HTR-8/SVneo (cell line): ENCODE measurements around the gene SGTA.
"Not testable (repeated sequence)": the region's sequence is repeated elsewhere in the genome, so short reads cannot be mapped to it uniquely, and the experiment has no call there.

Source experiments
- DNase-seq: peaks from one replicate; pipeline ENCODE4 v3.0.0; 2011; ENCODE audit warnings: low spot score, mixed read lengths; ENCODE audit not compliant: insufficient read length
- FAIRE-seq: peaks from 2 replicates; lab custom pipeline; 2011; peaks lifted over from hg19 to GRCh38; lab: Jason Lieb, UNC

Gene SGTA

DNA sequence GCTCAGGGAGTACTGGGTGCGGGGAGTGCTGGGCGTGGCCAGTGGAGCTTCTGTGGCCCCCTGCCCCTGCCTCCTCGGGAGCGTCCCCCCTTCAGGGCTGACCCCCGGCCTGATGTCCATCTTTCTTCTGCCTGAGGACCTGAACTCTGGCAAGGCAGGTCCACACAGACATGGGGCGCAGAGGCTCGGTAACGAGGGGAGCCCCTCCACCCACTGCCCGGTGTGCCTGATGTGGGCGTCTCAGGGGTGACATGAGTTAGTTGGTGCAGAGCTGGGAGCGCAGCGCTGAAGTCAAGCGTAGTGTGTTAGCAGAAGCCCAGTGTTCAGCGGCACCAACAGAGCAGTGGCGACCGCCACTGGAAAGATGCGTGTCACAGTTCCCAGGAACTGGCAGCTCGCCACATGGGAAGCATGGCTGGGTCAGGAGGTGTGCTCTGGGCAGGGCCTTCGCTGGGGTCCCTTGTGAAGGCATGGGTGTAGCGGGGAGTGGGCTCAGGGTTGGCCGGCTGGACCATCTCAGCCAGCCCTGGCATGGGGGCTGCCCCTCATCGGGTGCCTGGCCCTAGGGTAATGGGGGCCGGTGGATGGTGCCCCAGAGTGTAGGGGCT lies 13.7 kb upstream of the SGTA start:
- DNase-seq (no peak), FAIRE-seq (no peak)

DNA sequence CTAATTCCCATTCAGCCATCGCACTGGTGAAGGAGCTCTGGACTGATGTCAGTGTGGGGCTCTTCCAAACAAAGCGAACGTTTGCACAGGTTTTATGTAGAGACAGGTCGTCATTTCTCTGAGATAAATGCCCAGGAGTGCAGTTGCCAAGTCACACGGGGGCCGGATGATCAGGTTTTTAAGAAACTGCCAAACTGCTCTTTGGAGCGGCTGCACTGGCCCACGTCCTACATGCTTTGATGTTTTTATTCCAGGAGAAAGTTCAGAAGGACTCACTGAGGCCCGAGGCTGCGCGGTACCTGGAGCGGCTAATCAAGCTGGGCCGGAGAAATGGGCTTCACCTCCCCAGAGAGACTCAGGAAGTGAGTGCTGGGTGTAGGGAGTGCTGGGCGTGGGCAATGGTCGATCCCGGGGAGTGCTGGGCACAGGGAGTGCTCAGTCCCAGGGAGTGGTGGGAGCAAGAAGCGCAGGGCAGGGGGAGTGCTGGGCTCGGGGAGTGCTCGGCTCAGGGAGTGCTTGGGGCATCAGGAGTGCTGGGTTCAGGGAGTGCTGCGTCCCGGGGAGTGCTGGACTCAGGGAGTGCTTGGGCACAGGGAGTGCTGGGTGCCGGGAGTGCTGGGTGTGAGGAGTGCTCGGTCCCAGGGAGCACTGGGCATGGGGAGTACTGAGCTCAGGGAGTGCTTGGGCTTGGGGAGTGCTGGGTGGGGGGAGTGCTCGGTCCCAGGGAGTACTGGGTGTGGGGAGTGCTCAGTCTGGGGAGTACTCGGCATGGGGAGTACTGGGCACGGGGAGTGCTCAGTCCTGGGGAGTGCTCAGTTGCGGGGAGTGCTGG lies 13.0 kb upstream of the SGTA start:
- DNase-seq: no peak
- FAIRE-seq: no peak

DNA sequence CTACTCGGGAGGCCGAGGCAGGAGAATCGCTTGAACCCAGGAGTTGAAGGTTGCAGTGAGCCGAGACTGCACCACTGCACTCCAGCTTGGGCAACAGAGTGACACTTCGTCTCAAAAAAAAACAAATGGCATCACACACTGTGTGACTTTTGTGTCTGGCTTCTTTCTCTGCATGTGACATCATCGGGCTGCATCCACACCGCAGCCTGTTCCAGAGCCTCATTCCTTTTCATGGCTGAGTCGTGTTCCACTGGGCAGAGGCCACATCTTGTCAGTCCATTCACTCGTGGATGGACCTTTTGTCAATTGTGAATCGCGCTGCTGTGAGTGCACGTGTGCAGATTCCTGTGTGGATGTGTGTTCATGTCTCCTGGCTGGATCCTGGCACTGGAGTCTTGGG lies 10.5 kb upstream of the SGTA start:
- no peak for DNase-seq

DNA sequence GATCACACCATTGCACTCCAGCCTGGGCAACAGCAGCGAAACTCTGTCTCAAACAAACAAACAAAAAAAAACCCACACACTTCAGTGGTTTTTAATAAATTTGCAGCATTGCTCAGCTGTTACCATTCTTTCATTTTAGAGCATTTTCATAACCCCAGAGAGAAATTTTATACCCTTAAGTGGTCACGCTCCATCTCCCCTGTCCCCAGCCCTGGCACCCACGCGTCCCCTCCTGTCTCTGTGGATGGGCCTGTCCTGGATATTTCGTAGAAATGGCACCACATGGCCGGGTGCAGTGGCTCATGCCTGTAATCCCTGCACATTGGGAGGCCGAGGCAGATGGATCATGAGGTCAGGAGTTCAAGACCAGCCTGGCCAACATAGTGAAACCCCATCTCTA lies 10.1 kb upstream of the SGTA start:
- no peak for DNase-seq
- no peak for FAIRE-seq

More for the DNA sequence above, 10.5 kb upstream of the SGTA start:
- no peak for FAIRE-seq

DNA sequence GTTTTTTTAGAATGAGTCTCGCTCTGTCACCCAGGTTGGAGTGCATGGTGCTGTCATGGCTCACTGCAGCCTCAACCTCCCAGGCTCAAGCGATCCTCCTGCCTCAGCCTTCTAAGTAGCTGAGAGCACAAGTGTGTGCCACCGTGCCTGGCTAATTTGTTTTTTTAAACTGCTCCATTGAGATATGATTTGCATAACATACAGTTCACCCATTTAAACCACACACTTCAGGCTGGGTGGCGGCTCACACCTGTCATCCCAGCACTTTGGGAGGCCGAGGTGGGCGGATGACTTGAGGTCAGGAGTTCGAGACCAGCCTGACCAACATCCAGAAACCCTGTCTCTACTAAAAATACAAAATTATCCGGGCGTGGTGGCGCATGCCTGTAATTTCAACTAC lies 9.6 kb upstream of the SGTA start:
- FAIRE-seq, DNase-seq: not testable (repeated sequence)

DNA sequence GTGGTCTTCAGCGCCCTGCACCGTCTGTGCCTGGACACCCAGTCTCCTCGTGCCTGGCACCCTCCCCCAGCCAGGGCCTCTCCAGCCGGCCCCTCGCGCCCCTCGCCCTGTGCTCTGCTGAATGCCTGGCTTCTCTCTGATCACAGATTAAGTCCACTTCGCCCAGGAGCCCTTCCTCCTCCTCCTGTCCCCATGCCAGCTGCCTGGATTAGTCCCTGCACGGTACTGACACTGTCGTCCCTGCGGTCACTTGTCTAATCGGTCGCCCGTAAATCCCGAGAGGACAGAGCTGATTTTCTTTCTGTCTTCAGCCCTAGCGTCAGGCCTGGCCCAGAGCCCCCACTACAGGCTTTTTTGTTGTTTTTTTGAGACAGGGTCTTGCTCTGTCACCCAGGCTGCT lies 8.8 kb upstream of the SGTA start:
- no peak for FAIRE-seq
- no peak for DNase-seq

DNA sequence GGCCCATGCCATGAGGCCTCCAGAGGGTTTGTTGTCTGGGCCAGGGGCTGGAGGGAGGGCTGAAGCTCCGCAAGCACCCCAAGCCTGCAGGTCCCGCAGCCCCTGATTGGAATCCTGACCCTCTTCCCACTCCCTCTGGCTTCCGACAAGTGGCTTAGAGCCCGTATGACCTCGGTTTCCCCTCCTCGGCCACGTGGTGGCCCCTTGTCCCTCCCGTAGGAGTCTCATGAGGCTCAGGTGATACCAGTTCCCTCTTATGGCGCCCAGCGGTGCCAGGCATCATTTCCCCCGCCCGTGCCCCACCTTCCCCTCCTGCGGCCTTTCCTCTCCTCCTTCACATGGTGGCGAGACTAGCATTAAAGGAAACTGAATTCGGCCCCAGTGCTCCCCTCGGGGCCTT lies 8.4 kb upstream of the SGTA start:
- FAIRE-seq (no peak), DNase-seq (no peak)

DNA sequence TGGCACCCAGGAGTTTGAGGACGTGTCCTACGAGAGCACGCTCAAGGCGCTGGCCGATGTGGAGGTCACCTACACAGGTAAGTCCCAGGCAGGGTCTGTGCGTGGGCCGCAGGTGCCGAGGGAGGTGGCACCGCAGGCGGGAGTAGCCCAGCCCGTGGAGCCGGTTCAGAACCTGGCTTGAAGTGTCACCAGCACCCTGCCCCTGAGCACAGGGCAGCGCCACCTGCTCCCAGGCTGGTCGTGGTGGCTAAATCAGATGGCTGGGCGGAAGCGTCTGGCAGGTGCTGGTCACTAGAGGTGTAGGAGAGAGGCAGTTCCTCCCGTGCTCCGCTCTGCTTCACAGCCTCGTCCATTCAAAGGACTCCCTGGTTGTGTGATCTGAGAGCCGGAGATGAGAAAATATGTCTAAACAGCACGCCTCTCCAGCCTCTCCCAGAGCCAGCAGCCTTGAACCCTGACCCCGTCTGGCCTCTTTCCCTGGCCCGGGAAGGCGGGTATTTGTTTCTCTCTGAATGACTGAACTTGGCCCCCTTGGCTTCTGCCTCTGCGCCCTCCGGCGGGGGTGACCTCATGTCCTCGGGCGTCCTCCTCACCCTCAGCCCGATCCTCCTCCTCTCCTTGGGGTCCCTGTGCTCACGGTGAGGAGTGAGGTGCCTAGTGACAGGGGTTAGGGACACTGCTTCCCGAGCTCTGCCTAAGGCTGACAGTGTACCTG lies 7.6 kb upstream of the SGTA start:
- no peak for FAIRE-seq

DNA sequence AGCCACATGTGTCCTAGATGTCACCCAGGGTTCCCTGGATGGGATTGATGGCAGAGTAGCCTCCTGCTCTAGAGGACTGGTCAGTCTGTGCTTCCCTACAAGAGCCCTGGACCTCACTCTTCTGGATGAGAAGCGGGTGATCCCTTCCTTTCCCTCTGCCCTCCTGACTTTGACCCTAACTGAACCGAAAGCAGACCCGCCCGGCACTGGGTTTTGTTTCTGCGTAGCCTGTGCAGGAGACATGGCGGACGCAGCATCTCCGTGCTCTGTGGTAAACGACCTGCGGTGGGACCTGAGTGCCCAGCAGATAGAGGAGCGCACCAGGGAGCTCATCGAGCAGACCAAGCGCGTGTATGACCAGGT lies 7.1 kb upstream of the SGTA start:
- no peak for FAIRE-seq
- no peak for DNase-seq

More for the DNA sequence above, 7.6 kb upstream of the SGTA start:
- no peak for DNase-seq

DNA sequence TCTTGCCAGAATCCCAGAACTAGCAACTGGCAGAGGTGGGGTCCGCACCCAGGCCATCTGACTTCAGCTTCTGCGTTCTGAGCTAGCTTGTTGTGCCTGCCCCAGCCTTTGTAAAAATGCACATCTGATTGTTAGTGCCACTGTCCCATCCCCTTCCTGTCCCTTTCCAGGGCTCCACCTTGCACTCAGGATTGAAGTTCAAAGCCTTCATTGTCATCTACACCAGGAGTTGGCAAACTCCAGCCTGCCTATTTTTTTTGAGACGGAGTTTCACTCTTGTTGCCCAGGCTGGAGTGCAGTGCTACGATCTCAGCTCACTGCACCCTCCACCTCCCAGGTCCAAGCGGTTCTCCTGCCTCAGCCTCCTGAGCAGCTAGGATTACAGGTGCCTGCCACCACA lies 5.2 kb upstream of the SGTA start:
- FAIRE-seq (no peak), DNase-seq (no peak)

DNA sequence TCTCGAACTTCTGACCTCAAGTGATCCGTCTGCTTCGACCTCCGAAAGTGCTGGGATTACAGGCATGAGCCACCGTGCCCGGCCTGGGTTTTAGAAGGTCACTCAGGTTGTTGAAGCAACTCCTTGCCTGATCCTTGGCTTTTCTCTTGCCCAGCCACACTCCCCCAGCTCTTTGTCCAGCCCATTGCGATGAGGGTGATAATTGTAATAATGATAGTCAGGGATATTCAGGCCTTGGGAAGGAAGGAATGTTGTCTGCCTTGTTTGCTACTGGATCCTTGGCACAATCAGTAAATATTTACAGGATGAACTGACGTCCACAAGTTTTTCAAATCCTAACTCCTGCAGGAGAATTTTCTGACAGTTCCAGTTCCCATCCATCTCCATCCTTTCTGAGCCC lies 4.0 kb upstream of the SGTA start:
- DNase-seq (no peak), FAIRE-seq (no peak)

DNA sequence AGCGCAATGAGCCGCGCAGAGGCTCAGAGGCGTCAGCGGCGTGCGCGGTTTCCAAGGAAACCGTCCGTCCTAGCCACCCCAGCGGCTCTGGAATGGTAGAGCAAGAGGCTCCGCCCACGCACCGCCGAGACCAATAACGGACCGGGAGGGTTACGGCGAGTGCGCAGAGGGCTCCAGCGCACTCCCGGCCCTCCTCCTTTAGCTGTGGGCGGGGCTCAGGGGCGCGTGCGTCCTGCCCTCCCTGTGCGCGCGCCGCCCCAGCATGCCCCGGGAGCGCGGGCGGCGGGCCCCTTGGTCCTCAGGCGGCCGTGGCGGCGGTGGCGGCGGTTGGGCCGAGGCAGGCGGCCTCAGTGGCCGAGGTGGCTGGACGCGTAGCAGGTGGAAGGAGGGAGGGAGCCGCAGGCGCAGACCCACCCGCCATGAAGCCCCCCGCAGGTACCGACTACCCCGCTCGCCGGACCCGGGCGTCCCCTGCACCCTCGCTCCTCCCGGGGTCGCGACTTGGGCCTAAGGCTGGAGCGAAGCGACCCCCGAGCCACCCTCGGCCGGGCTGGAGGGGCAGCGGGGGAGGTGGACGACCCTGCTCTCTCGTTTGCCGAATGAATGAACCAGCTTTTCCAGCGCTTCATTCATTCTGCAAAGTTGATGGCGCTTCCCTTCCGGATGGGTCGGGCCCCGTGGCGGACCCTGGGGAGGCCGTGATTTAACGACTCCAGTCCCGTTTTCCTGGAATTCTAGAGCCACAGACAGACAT lies 2.3 kb upstream of the SGTA start, which contains the start of gene THOP1:
Gene THOP1, plus strand, starts transcription at position 260 of the 754 bp plus-strand sequence. Its CDS starts 160 bp downstream, at position 420.
- DNase-seq (peak; percentile 98), FAIRE-seq (peak; percentile 20)

DNA sequence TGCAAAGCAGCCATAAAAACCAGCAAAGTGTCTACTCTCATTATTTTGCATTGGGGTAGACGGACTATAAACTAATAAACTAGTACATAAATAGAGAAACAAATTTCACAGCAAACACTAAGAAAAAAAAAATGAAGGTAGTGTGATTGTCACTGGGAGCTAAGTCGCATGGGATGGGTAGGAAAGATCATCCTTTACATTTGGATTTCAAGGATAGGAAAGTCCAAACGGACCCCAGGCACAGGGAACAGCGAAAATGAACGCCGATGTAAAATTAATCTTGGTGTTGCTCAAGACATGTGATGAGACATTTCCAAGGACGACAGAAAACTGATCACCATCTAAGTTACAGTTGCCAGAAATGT lies 690 bp upstream of the SGTA start:
- FAIRE-seq: no peak

DNA sequence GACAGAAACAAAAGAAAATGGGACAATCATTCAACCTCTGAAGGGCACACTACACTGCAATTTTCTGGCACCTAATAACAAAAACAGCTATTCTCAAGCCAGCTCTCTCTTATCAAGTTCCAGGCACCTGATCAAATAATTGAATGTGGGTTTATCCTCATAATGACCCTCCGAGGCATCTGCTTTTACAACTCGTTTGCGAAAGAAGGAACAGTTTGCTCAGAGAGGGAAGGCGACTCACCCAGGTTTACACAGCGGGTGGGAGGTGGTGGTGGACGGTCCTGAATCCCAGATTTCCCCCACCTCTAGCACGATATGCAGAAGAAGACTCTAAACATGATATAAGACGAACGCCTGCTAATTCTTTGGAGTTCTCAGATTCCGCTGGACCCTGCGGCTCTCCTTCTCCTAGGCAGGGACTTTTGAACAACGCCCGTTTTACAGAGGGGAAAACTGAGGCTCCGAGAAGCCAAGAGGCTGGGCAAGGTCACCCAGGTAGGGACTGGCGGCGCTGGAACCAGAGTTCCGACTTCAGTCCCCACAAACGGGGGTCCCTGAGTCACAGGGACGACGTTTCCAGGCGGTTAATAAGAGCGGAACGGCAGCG lies 641 bp downstream of the SGTA start:
- DNase-seq: no peak
- FAIRE-seq: no peak

More for the DNA sequence above, 690 bp upstream of the SGTA start:
- DNase-seq: no peak

DNA sequence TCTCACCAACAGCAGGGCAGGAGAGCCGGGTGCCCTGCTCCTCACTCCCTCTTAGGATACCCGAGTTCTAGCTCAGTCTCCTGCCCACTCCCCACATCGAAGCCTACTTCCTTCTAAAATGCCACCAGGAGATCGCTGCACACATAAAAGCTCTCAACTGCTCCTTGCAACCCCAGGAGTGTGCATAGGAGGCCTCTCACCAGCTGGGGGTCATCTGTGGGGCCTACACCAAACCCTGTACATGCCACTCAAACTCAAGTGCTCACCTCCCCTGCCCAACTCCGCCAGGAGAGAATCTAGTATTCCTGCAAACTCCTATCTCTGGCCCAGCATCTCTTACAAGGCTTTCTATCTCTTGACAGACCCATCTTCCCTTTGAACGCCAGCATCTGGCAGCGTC lies 2.8 kb downstream of the SGTA start:
- FAIRE-seq: no peak
- DNase-seq: no peak

DNA sequence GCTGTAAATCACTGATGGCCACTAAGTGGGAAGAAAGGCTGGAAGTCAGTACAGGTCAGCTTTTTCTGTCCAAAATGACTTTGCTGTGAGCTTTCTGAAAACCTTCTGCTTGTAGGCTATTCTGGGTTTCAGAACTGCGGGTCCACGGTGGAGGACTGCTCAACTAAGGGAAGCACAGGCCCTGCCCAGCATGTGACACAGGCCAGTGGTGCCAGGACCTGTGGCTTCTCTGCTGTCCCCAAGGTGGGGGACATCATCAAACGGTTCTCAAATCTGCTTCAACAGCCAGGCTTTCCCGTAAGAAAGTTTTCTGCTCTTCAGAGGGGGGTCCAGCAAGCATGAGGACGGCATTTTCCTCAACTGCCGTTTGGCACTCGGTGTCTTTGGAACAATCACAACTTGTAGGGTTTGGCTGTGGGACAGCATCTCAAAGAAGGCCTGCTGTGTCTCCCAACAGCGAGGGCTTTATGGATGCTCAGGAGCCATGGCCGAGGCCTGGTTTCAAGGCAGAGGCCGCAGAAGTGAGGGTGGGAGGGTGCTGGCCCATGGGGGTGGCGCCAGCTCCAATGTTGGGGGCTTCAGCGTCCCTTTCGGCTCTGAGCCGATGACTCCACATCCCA lies 3.8 kb downstream of the SGTA start:
- FAIRE-seq (no peak), DNase-seq (no peak)

DNA sequence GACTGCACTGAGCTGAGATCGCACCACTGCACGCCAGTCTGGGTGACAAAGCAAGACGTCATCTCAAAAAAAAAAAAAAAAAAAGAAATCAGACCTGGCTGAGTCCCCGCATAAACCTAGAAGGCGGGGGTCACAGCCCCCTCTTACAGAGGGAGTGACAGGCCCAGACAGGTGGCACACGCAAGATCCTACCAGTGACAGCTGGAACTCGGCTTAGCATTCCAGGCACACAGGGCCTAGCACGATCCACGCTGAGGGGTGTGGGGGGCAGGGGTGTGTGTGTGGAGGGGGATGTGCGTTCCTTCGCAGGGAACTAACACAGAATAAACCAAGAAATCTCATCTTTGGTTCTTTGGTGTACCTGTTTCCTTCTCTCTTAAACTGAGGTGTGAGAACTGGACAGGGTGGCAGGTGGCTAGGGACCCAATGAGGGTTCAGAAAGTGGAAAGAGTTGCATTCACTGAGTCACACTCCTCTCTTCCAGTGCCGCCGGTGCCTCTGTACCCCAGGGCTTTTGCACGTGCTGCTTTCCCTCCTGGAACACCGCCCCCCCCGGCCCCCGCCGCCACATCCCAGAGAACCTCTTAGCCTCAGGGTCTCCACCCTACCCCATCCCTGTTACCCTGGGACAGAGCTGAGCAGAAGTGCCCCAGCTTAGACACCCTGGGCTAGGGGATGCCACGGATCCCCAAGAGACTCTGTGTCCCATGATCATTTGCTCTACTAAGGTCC lies 5.0 kb downstream of the SGTA start:
- FAIRE-seq: no peak
- no peak for DNase-seq

DNA sequence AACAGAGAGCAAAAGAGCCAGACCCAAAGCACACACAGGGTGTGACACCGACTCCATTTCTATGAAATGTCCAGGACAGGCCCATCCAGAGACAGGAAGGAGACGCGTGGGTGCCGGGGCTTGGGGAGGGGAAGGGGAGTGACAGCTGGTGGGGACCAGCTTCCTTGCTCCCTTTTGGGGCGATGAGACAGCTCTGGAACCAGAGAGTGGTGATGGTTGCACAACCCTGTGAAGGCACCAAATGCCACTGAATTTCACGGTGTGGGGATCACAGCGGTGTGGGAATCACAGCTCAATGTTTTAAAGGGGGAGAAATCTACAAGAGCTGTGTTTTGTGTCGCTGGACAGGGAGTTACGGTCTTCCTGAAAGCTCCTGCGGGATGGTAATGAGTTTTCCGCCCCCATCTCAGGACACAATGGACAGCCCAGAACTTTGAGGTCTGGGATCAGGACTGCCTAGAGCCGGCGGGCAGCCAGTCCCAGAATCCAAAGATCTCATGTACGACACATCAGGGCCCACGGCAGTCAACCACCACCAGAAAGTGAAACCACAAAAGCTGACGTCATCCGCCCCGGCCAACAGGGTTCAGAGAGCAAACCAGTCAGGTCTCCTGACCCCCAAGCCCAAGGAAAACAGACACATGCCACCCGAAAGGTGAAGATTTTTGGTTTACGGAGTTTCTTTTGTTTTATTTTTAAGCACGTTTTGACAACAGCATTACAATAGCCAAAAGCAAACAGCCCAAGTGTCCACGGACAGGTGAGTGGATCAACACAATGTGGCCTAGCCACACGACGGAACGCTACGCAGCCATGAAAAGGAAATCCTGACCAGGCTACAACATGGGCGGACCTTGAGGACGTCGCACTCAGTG lies 7.3 kb downstream of the SGTA start:
- DNase-seq: no peak
- FAIRE-seq: no peak
